Stimulated activated CD8-positive, alpha-beta memory T cell treated with anti-CD3 and anti-CD28 coated beads, Interleukin-12 subunit alpha, Interleukin-12 subunit beta, amount 100 ng/mL, for 24 hours (primary cell): ENCODE results near the gene MYO1B.

ENCODE experiments used
- DNase-seq: peaks from one replicate; pipeline ENCODE4 v3.0.0-alpha.2; 2020; ENCODE audit errors: extremely low read depth

MYO1B gene

DNA sequence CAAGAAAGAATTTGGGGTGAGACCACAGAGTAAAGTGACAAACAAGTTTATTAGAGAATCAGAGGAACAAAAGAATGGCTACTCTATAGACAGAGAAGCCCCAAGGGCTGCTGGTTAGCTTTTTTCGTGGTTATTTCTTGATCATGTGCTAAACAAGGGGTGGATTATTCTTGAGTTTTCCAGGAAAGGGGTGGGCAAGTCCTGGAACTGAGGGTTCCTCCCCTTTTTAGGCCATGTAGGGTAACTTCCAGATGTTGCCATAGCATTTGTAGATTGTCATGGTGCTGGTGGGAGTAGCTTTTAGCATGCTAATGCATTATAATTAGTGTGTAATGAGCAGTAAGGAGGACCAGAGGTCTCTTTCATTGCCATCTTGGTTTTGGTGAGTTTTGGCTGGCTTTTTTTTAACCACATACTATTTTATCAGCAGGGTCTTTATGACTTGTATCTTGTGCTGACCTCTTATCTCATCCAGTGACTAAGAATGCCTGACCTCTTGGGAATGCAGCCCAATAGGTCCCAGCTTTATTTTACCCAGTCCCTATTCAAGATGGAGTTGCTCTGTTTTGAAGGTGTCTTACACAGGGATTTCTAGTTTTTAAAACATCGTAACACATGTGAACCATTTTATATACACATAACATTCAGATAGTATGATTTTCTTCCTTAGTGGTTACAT is 77.8 kb downstream of the MYO1B start:
- DNase-seq, result no peak

DNA sequence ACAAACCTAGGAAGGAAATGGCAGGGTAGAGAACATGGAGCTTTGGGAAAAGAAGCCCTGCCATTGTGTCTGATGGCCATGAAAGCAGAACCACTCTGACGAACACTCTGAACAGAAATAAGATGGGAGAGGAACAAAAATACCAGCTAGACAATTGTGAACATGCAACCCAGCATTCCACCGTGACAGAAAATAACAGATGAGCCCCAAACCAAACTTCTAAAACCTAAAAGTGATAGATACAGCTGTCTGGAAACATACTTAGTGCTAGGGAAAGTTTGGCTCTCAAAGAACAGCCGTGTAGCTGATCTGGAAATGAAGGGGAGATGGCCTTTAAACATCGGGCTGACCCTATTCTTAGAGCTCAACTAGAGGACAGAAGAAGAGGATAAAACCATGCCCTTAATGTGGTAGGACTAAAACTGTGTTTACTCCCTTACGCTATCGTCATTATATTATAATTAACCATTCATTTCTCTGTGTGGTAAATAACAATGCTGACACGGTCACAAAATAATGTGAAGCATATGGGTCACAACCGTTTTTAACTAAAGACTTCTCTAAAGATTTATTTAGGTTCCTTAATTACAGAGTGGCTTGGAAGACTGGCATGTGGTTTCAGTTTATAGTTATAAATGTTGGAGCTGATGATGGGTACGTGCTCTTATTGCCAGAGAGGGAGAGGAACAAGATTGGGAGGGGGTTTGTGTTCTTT is 80.6 kb downstream of the MYO1B start:
- DNase-seq, result no peak

DNA sequence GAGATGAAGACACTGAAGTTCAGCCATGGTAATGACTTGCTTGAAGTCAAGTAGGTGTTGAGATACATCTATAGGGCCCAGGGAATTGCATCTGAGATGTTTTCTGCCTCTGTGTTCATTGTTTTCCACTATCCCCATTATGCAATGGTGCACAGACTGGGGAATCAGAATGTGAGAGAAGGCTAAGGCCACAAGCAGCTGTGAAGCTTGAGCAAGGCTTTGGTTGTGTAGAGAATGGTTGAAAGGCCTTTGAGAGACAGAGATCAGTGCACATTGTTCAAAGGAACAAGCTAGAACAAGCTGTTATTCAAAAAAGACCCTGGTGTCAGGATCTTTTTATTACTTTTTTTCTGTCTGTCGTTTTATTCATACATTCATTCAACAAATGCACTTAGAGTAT is 82.3 kb downstream of the MYO1B start:
- no peak for DNase-seq

DNA sequence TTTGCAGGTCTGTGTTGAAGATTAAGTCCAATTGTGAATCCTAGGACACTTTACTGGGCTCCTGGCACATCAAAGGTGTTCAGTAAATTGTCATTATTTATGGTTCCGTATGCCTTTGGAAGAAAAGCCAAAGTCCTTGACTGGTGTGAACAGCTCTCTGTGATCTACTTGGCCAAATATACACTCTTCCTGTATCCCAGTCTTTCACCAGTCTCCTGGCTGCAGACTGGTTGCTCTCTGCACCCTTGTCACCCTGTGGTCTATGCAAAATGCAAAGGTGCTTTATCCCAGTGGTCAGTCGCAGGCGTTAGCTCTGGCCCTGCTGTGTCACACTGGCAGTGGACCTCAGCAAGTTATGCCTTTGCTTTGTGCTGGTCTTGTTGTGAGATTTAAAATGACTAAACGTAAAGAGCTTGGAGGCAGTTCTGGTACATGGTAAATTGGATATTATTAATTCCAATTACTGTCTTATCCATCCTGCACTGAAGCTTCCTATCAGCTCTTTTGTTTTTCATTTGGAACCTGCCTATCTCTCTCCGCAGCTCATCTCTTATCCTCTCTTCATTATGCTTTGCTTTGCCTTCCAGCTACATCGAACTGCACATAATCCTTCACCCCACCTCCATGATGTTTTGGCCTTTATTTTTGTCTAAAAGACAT is 83.1 kb downstream of the MYO1B start:
- DNase-seq, result no peak

DNA sequence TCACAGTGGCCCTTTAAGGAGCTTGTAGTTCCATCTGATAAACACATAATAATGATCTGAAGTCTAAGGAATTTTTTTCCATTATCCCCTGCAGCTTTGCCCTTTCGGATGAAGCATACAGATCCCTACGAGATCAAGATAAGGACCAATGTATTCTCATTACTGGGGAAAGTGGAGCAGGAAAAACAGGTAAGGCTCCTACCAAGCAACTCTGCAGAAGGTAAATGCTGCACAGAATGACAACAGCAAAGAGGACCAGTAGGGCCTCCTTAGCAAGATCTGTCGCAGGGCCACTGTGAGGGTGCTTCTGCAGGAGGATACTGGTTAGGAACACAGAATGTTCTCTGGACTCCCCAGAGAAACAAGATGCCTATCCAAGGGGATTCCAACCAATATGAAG is 84.6 kb downstream of the MYO1B start:
- no peak for DNase-seq

DNA sequence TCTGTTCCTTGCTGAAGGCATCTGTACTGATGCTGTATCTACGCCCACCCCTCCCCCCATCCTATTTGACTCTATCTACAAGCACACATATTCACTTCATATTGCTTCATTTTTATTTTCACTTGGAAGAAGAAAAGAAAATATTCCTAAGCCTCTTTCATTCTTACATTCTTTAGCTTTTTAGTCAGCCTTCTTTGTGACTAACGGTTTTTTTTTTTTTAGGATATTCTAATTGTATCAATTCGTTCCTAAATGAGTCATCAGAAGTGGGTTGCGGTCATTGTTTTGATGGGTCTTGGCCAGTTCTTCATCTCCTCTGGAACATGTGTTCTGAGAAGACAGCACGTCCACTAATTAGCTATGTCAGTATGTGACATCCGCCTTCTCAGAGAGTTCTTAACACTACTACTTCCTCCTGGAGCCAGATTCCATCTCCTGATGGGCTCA is 88.7 kb downstream of the MYO1B start:
- no peak for DNase-seq

DNA sequence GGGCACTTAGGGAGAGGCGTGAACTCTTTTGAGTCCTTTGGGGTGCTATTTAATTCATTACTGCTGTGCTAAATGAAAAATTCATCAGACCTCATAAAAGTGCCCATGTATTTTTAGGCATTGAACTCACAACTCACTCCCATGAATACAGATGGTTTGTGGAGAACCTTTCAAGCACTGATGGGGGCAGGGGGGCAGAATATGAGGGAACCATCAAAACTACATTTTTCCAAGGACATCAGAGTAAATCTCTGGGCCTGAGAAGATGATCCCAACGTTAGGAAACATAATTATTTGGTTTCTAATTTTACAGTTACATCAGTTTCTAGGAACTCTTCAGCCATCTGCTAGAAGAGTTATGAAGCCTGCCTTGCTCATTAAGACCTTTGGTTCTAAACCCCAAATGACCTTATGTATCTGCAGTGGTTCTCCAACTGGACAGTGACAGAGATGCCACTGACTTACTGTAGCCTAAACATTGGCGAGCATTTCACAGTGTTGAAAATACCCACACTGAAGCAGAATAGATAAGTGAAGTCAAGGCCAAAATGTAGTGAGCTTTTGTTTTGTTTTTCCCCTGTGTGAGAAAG is 90.8 kb downstream of the MYO1B start:
- no peak for DNase-seq

DNA sequence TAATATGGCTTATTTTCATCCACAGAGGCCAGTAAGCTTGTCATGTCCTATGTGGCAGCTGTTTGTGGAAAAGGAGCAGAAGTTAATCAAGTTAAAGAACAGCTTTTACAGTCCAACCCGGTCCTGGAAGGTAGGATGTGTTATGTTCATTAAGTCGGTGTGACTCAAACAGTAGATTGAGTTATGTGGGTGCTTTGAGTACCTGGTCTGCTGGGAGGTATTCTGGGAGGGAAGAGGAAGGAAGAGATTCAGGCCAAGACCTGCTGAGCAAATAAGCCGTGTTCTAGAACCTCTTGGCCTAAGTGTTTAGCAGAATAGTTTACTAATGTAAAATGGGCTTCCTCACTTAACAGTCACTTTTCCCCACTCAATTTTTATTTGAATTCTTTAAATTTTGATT is 96.2 kb downstream of the MYO1B start:
- DNase-seq, result no peak

DNA sequence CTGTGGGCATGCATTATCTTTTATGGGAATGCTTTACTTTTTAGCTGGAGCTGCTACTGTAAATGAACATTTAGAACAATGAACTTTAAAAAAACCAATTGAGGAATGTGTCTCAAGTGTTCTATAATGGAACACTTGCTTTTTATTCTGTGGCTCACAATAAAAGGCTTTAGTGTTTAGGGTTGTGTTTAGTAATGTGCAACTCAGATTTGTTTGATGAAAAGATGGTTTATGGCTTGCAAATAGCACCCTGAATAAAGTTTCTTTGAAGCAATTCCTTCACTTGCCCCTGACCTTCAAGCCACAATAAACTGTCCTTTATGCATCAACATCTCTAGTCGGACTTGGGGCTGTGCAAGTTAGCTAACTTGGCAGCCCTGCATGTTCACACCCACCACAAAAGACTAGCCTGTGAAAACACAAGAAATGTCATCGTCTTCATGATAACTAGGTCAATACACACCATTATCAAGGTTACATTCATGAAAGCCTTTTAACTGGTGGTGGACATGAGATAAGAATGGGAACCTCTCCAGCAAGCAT is 98.7 kb downstream of the MYO1B start:
- DNase-seq, result no peak

DNA sequence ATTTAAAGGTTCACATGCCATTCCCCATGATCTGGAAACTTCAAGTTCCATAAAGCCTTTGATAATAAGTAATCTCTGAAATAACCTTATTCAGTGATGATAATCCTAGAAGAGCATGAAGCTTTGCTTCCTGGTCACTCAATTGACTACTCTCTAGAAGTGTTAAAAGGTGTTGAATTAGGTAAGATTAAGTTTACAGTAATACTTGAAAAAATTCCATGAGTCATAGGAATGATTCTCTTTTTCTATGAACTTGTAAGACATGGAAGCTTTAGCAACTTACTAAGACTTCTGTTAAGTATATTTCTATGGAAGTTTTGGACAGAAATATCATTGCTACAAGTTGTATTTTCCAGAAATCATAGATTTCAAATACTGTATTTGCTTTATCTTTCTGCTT is 100.6 kb downstream of the MYO1B start:
- no peak for DNase-seq

DNA sequence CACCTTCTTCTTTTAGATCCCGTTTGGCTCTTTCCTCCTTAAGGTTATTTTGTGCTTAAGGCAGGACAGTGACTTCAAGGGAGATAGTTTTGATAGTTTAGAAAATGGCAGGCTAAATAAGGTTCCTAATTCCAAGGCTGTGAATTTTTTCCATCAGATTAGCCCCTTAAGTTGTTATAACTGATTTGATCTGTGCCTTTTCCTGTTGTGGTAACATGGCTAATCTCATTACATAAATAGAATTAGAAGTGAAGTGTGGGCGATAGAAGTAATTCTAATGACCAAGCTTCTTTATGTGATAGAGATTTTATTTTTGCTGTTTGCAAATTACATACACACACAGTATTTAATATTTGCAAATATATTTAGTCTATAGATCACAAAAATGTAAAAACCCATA is 102.0 kb downstream of the MYO1B start:
- DNase-seq, result no peak

DNA sequence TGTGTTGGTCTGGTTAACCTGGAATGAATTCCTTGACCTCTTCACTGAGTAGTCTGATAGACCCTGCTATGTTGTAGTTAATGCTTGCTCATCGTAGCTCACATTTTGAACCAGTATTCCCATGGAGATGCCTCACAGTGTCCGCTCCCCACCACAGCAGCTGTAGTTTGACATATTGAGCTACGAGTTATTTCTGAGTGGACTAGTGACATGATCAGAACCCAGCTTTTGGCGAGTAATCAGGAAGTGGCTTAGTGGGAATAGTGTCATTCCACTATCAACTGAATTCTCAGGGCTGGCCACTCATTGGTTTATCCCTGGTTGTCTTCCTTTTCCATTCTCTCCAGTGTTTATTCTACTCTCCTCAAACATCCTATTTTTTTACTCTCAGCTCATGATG is 102.7 kb downstream of the MYO1B start:
- DNase-seq, result no peak

DNA sequence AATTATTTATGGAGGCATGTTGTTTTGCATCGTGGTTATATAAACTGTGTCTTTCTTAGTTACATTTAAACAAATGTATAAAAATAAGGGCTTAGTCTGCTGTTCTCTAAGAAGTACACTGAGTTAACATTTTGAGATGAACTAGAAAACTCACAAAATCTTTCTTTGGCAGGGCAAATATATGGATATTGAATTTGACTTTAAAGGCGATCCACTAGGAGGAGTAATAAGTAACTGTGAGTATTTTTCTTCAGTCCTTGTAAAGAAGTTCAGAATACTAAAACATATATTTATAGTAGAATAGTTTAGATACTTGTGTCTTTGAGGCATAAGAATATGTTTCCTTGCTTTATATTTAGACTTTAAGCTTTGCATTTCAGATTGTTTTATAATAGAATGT is 104.8 kb downstream of the MYO1B start:
- no peak for DNase-seq

DNA sequence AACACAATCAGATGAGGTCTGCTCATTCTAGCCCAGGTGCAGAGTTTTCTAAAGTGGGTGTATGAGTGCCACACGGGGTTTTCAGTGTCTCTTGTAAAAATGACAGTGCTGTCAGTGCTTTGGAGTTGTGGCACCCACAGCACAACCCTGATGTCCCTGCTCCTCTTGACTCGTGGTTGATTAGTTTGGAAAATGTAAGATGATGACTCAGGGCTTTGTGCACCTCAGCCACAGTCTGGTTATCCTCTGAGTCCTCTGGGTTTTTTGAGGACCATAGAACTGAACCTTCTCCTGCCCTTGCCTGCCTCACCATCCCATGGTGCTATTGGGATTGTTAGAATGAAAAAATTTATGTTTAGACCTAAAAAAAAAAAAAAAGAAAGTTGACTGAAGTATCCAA is 105.6 kb downstream of the MYO1B start:
- DNase-seq, result no peak

DNA sequence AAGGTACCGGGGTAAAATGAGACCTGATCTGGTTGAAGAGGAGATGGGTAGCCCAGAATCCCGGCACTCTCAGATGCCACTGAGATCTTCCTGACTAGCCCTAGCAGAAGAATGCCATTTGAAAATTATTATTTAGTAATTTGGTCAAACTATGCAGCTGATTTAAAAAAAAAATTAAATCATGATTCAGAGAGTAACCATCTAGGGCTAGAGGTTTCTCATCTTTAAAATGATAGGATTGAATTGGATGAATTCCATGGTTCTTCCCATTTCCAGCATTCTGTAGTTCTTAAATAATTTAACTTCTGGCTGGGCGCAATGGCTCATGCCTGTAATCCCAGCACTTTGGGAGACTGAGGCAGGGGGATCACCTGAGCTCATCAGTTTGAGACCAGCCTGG is 106.1 kb downstream of the MYO1B start:
- no peak for DNase-seq

DNA sequence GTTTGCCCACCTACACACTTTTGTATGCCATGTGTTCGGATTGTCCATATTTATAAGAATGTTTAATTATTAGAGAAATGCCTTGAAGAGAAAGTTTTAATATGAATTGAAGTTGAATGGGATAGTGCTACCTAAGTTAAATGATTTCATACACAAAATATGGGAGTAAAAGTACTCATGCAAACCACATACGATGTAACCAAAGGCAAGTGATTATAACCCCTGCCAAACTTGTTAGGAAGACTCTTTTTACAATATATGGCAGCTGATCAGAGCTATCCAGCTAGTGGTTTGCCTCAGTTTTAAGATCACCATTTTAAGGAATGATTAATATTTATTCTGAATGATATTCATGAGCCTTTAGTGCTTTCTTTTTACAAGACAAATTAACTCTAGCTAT is 106.7 kb downstream of the MYO1B start:
- DNase-seq, result no peak

DNA sequence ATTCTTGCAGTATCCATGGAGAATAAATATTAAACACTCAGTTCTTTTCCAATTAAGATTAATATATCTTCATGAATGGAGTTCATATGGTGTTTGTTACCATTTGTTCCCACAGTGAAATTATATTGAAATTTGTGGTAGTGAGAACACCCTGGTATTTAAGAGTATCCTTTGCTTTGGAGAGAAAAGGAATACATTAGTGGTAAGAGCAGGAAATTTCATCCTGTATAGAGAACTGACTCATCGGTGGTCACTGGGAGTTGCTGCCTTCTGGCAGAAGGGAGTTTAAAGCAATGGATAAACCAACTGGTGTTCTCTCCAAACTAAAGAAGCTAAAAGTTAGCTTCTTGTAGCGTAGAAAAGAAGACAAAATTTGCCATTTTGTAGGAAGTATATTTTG is 107.3 kb downstream of the MYO1B start:
- no peak for DNase-seq

DNA sequence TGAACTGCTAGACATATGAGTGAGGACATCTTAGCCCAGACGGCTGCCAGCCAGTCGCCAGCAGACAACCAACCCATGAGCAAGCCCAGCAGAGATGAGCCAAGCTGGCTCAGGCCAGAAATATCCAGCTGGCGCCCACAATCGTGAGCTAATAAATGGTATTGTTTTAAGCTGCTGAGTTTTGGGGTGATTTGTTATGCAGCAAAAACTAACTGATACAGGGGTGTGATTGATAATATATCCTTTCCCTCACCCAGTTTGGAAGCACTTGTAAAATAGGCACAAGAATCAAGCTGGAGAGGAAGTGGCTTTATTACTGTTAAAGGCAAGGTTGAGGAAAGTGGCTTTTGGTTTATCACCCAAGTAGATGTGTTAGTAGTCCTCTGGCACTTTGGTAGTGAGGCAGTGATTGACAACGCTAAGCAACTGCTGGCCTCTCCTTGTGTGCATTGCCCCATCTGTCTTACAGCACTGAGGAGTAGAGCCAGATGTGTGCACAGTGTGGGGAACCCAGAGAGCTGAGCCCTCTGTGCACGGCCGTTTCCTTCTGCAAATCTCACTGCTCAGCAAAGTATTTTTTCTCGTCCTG is 110.1 kb downstream of the MYO1B start:
- no peak for DNase-seq

DNA sequence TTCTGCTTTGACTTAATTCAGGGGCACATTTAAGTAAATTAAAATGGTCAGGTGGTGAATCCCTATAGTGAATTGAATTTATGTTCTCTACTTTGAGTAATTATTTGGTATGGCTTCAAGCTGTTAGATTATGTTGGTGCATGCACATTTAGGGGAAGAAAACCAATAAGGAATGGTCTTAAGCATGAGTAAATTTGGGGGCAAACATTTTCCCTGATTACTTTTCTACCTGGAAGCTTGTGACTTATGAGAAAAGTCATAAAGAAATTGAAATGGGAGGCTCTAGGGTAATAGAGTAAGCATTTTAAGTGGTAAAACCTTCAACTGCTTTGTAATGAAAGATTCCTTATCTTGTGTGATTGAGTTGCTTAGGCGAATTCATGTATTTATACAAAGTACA is 112.5 kb downstream of the MYO1B start:
- DNase-seq, result no peak

DNA sequence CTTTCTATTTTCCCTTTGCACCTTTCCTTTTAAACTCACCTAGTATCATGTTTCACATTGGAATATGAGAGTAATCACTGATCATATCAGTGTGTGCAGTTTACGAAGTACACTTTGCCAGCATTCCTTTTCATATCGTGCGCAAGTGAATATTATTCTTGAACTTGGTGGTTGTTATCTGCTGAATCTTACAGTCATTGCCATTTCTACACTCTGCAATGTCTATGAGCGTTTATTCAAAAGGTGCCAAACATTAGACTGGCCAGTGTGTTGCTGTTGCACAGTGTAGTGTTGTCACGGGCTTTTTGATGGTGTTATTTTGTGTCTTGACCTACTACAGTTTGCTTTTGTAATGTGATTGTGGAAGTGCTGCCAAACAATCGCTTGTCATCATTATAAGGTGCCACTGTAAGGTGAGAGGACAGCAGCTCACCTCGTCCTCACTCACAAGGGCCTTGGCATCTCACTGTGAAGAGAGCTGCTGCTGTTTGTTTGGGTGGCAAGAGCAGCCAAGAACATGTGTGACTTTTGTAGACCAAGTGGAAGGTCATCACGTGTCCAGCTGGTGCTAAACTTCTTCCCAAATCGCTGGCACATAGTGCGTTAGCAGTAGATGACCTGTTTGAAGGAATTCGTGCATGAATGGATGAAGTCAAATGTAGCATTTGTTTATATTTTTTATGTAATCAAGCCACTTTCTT is 113.3 kb downstream of the MYO1B start:
- no peak for DNase-seq

DNA sequence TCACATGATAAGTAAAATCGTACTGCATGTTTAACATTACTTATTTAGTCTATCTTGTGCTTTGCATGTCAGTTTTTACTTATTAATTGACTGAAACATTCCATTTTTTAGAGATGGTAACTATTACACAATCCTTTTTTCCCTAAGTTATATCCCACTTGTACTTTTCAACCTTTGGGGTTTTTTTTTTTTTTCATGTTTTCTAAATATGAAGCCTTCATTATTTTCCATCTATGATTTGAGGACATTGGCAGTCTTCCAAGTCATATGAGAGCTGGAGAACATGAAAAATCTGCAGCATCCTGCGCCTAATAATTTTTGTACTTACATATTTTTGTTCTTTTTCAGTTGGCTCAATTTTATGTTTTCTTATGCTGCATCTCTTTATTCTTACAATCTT is 113.9 kb downstream of the MYO1B start:
- DNase-seq, result no peak

DNA sequence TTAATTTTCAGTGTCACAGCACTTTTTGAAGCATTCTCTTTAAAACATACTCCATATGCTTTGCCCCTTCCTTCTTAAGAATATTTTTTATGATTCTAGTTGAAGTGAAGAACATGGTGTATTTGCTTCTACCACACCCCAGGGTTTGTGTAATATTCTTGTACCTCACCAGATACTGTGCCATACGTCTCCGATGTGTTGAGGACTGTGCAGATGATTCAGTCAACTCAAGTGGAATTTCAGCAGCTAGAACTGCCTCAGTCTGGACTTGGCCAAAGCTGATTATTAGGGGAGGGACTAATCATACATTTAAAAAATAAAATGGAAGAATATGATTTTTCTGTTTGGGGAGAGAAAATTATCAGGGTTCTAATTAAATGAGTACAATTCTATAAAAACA is 115.7 kb downstream of the MYO1B start:
- no peak for DNase-seq
